ENCODE data around the gene PRND. TPM values are rescaled to one million over a fixed set of nuclear protein-coding genes. Genes with fewer than 3 reads are reported as not detected.

The PRND gene
- total RNA-seq, 1 donor from 2014 or later: not detected

GRCh38 chr20:4724459-4725262 lies 3.0 kb downstream of the PRND start:
- Mint-ChIP-seq H3K4me1 (ENCODE audit: low read depth) (peaks cover 7% of the 10 kb centered on the region), H3K9me3 (ENCODE audit: low read depth) (no peaks in the 10 kb centered on the region), H3K27me3 (ENCODE audit: low read depth) (peaks cover 25% of the 10 kb centered on the region), H3K4me3 (ENCODE audit: unreplicated experiment) (no peak overlapping the region), H3K36me3 (ENCODE audit: low read depth) (no peaks in the 10 kb centered on the region), H3K27ac (ENCODE audit: unreplicated experiment) (no peak overlapping the region)
- TF ChIP-seq CTCF (IDR thresholded peaks at IDR 0.05): no peak
- no peak for DNase-seq (ENCODE audit: low spot score)

- no peaks in the 10 kb centered on the region for H3K9me3 Mint-ChIP-seq (ENCODE audit: low read depth)
- no peak overlapping the region for H3K4me3 Mint-ChIP-seq (ENCODE audit: unreplicated experiment)
- peaks cover 7% of the 10 kb centered on the region for H3K4me1 Mint-ChIP-seq (ENCODE audit: low read depth)
- no peak for TF ChIP-seq CTCF (IDR thresholded peaks at IDR 0.05)
- no peaks in the 10 kb centered on the region for H3K36me3 Mint-ChIP-seq (ENCODE audit: low read depth)
- peaks cover 25% of the 10 kb centered on the region for H3K27me3 Mint-ChIP-seq (ENCODE audit: low read depth)
- DNase-seq (ENCODE audit: low spot score): no peak
- H3K27ac Mint-ChIP-seq (ENCODE audit: unreplicated experiment): no peak overlapping the region
Measured at GRCh38 chr20:4725263-4725550, 3.5 kb downstream of the PRND start.

- Mint-ChIP-seq H3K36me3 (ENCODE audit: low read depth) (no peaks in the 10 kb centered on the region), H3K4me3 (ENCODE audit: unreplicated experiment) (no peak overlapping the region), H3K4me1 (ENCODE audit: low read depth) (no peaks in the 10 kb centered on the region), H3K9me3 (ENCODE audit: low read depth) (no peaks in the 10 kb centered on the region), H3K27me3 (ENCODE audit: low read depth) (peaks cover 24% of the 10 kb centered on the region), H3K27ac (ENCODE audit: unreplicated experiment) (no peak overlapping the region)
- DNase-seq (ENCODE audit: low spot score): no peak
- TF ChIP-seq CTCF (IDR thresholded peaks at IDR 0.05): no peak
Measured at GRCh38 chr20:4726710-4727397, 5.1 kb downstream of the PRND start.

GRCh38 chr20:4728120-4728760 lies 6.5 kb downstream of the PRND start:
- Mint-ChIP-seq H3K36me3 (ENCODE audit: low read depth) (no peaks in the 10 kb centered on the region), H3K9me3 (ENCODE audit: low read depth) (no peaks in the 10 kb centered on the region), H3K27ac (ENCODE audit: unreplicated experiment) (no peak overlapping the region), H3K4me3 (ENCODE audit: unreplicated experiment) (no peak overlapping the region), H3K4me1 (ENCODE audit: low read depth) (no peaks in the 10 kb centered on the region), H3K27me3 (ENCODE audit: low read depth) (peaks cover 29% of the 10 kb centered on the region)
- no peak for TF ChIP-seq CTCF (IDR thresholded peaks at IDR 0.05)
- DNase-seq (ENCODE audit: low spot score): no peak

GRCh38 chr20:4729265-4729664 lies 7.6 kb downstream of the PRND start:
- H3K4me3 Mint-ChIP-seq (ENCODE audit: unreplicated experiment): no peak overlapping the region
- TF ChIP-seq CTCF (IDR thresholded peaks at IDR 0.05): no peak
- H3K36me3 Mint-ChIP-seq (ENCODE audit: low read depth): no peaks in the 10 kb centered on the region

More at GRCh38 chr20:4729265-4729664, 7.6 kb downstream of the PRND start:
- Mint-ChIP-seq H3K27ac (ENCODE audit: unreplicated experiment) (no peak overlapping the region), H3K27me3 (ENCODE audit: low read depth) (peaks cover 34% of the 10 kb centered on the region), H3K9me3 (ENCODE audit: low read depth) (no peaks in the 10 kb centered on the region), H3K4me1 (ENCODE audit: low read depth) (no peaks in the 10 kb centered on the region)
- no peak for DNase-seq (ENCODE audit: low spot score)

Measured in chondrocyte (in vitro differentiated cells).